ENCODE data around the gene TMEM220.

GRCh38 chr17:10744501-10745000 is 14.7 kb upstream of the TMEM220 start:
- TF ChIP-seq CTCF (IDR thresholded peaks at IDR 0.05) (no peak), POLR2A (IDR thresholded peaks at IDR 0.05) (no peak)
